GM06990 (cell line): Measurements from ENCODE around the gene LRRC61.

Source experiments
- DNase-seq: peaks from one replicate; pipeline ENCODE4 v3.0.0-alpha.2; 2011; ENCODE audit not compliant: insufficient read length; ENCODE audit errors: extremely low read depth
- H3K27me3 ChIP-seq: replicated peaks from 2 replicates; pipeline ENCODE4 v1.6.0; 2011; ENCODE audit warnings: low read length; ENCODE audit not compliant: control insufficient read depth, insufficient read depth
- H3K36me3 ChIP-seq: 2 replicates; pipeline ENCODE4 v1.5.1; 2011; ENCODE audit warnings: low read length; ENCODE audit not compliant: control insufficient read depth, insufficient read depth
- H3K4me3 ChIP-seq: replicated peaks from 2 replicates; pipeline ENCODE4 v1.5.1; 2011; ENCODE audit warnings: low read depth, mild to moderate bottlenecking, control low read depth, low read length
- CTCF ChIP-seq: IDR thresholded peaks from 2 replicates; pipeline ENCODE4 v1.5.1; 2011; ENCODE audit warnings: low read length, control low read depth, mild to moderate bottlenecking, inconsistent platforms; ENCODE audit not compliant: insufficient read depth, poor library complexity, severe bottlenecking

Gene LRRC61

GRCh38 chr7:150381785-150382122 lies 58.6 kb downstream of the LRRC61 start:
- H3K36me3 ChIP-seq = peaks cover 2% of the 10 kb centered on the region
- TF ChIP-seq CTCF = no peak
- H3K27me3 ChIP-seq = no peaks in the 10 kb centered on the region
- no peak overlapping the region for H3K4me3 ChIP-seq
- DNase-seq = no peak

- no peak for TF ChIP-seq CTCF
- no peak for DNase-seq
Observed at GRCh38 chr7:150382123-150382843, 59.1 kb downstream of the LRRC61 start.

GRCh38 chr7:150382844-150383225 lies 59.7 kb downstream of the LRRC61 start:
- no peak for DNase-seq
- Histone ChIP-seq H3K27me3 (no peaks in the 10 kb centered on the region), H3K36me3 (peaks cover 4% of the 10 kb centered on the region), H3K4me3 (peak overlapping the region; percentile 26)
- TF ChIP-seq CTCF = no peak

More at GRCh38 chr7:150382123-150382843, 59.1 kb downstream of the LRRC61 start:
- Histone ChIP-seq H3K4me3 (peak overlapping the region; percentile 26), H3K27me3 (no peaks in the 10 kb centered on the region), H3K36me3 (peaks cover 2% of the 10 kb centered on the region)

GRCh38 chr7:150383710-150384397 lies 60.7 kb downstream of the LRRC61 start:
- H3K27me3 ChIP-seq = no peaks in the 10 kb centered on the region
- no peak for TF ChIP-seq CTCF
- peaks cover 9% of the 10 kb centered on the region for H3K36me3 ChIP-seq
- no peak for DNase-seq
- no peak overlapping the region for H3K4me3 ChIP-seq

GRCh38 chr7:150384406-150385301 lies 61.5 kb downstream of the LRRC61 start:
- H3K36me3 ChIP-seq = peaks cover 12% of the 10 kb centered on the region
- DNase-seq = no peak
- TF ChIP-seq CTCF = no peak
- H3K27me3 ChIP-seq = no peaks in the 10 kb centered on the region
- no peak overlapping the region for H3K4me3 ChIP-seq
